Spleen (tissue), 11 donors: Measurements from ENCODE around the gene SHANK3. TPM values are rescaled to one million over a fixed set of nuclear protein-coding genes. Genes with fewer than 3 reads are reported as not detected.
A peak's percentile ranks its signal among the peaks of the same experiment; 100 is the strongest.

Experiments used
- DNase-seq: peaks from one replicate; pipeline ENCODE4 v3.0.0-alpha.2; 2020
- H3K27ac ChIP-seq, 8 donors: fragments of 200-600 bp; sonication (generic) in 7 of 8; 1 replicate in 4 of 8; 2 replicates in 4 of 8; pipeline versions ENCODE4 v1.5.0 to v1.8.0; 2016 to 2021; ENCODE audit warnings: inconsistent platforms in 4 of 8, mild to moderate bottlenecking in 4 of 8, moderate library complexity in 1 of 8
- H3K27me3 ChIP-seq, 7 donors: fragments of 200-600 bp; sonication (generic) in 6 of 7; replicated peaks in 1 of 7; 1 replicate in 4 of 7; 2 replicates in 3 of 7; pipeline versions ENCODE4 v1.5.0 to v1.8.0; 2016 to 2021; ENCODE audit warnings: inconsistent platforms in 3 of 7, mild to moderate bottlenecking in 1 of 7
- H3K36me3 ChIP-seq, 6 donors: fragments of 200-600 bp; sonication (generic) in 5 of 6; 1 replicate in 4 of 6; 2 replicates in 2 of 6; pipeline versions ENCODE4 v1.5.0 to v1.8.0; 2016 to 2021; ENCODE audit warnings: inconsistent platforms in 2 of 6
- H3K4me1 ChIP-seq, 6 donors: fragments of 200-600 bp; sonication (generic) in 5 of 6; 1 replicate in 3 of 6; 2 replicates in 3 of 6; pipeline versions ENCODE4 v1.5.0 to v1.8.0; 2016 to 2021; ENCODE audit warnings: inconsistent platforms in 3 of 6
- H3K4me3 ChIP-seq, 8 donors: fragments of 200-600 bp; sonication (generic) in 7 of 8; 1 replicate in 4 of 8; 2 replicates in 4 of 8; pipeline versions ENCODE4 v1.5.0 to v1.8.0; 2016 to 2021; ENCODE audit warnings: inconsistent platforms in 4 of 8, mild to moderate bottlenecking in 4 of 8, moderate library complexity in 2 of 8
- H3K9me3 ChIP-seq, 8 donors: fragments of 200-600 bp; sonication (generic) in 7 of 8; 1 replicate in 4 of 8; 2 replicates in 4 of 8; pipeline versions ENCODE4 v1.5.0 to v1.8.0; 2016 to 2021; ENCODE audit warnings: inconsistent platforms in 4 of 8
- POLR2A ChIP-seq, 3 donors: fragments of 450-650 bp; IDR thresholded peaks; one replicate each; pipeline ENCODE4 v1.5.1; 2017; ENCODE audit warnings: antibody characterized with exemption in 3 of 3, mild to moderate bottlenecking in 1 of 3
- POLR2AphosphoS5 ChIP-seq, 3 donors: sonication (generic); formaldehyde crosslinking; IDR thresholded peaks; one replicate each; pipeline ENCODE4 v1.5.1; 2017; ENCODE audit warnings: antibody characterized with exemption in 3 of 3
- WGBS, 5 donors: extraction: QIAGEN DNeasy Blood & Tissue Kit in 3 of 5; methylation state at CpG; one replicate each; pipeline versions ENCODE4 v1.1.5 to v1.1.7; 2013 to 2018; 5-methylcytosine and 5-hydroxymethylcytosine counted together
- intact Hi-C: fragments of 100-400 bp; cut with DNase I; formaldehyde crosslinking; loops from one replicate; pipeline ENCODE4 v1.15.0; 2023; ENCODE audit warnings: low total_unique reads
- polyA plus RNA-seq, 3 donors: library from polyadenylated mRNA; stranded (reverse); fragments of 200-250 nt; gene quantifications; one replicate each; pipeline ENCODE4 v1.2.1, GENCODE V29; 2013
- small RNA-seq, 4 donors: library from RNA; depleted of rRNA; stranded (forward); fragments of <200 nt; gene quantifications; one replicate each; pipeline ENCODE3, GENCODE V24; 2016
- total RNA-seq, 7 donors: library from RNA; depleted of rRNA in 3 of 7; stranded (reverse); fragments of >200 nt in 3 of 7; fragmentation: NEBNext Ultra II Directional in 4 of 7; extraction: Animal tissue kit (Norgen Biotek cat#: 25700) in 4 of 7; gene quantifications; one replicate each; pipeline versions ENCODE4 v1.1.0 to v1.2.1, GENCODE V29; 2016 to 2021
- TF ChIP-seq, protein P1 (sequence below), 11 experiments: fragments of 200-600 bp in 7 of 11; fragments of 450-650 bp in 4 of 11; sonication (generic) in 4 of 11; IDR thresholded peaks in 8 of 11; conservative IDR thresholded peaks in 3 of 11; 1 replicate in 7 of 11; 2 replicates in 4 of 11; pipeline versions ENCODE4 v1.4.0 to v1.8.0; 2016 to 2021; ENCODE audit warnings: antibody characterized with exemption in 11 of 11, inconsistent platforms in 4 of 11, mild to moderate bottlenecking in 1 of 11
- donor health status: healthy with polysubstance abuse.
- donor health status: DM: no; HTN: no; CAD: no; lungs with moderate emphysema.
- donor health status: DM: no; HTN: no; CAD: no.
- donor health status: Bipolar disorder and iron deficiency.
- donor health status: healthy.
- donor health status: DM: no; HTN: no; CAD: no.
- donor health status: DM: yes; HTN: yes; CAD: no.

Gene SHANK3
- total and polyA plus RNA-seq, 10 donors, result 9.9 to 264 (median 86.3) TPM

DNA sequence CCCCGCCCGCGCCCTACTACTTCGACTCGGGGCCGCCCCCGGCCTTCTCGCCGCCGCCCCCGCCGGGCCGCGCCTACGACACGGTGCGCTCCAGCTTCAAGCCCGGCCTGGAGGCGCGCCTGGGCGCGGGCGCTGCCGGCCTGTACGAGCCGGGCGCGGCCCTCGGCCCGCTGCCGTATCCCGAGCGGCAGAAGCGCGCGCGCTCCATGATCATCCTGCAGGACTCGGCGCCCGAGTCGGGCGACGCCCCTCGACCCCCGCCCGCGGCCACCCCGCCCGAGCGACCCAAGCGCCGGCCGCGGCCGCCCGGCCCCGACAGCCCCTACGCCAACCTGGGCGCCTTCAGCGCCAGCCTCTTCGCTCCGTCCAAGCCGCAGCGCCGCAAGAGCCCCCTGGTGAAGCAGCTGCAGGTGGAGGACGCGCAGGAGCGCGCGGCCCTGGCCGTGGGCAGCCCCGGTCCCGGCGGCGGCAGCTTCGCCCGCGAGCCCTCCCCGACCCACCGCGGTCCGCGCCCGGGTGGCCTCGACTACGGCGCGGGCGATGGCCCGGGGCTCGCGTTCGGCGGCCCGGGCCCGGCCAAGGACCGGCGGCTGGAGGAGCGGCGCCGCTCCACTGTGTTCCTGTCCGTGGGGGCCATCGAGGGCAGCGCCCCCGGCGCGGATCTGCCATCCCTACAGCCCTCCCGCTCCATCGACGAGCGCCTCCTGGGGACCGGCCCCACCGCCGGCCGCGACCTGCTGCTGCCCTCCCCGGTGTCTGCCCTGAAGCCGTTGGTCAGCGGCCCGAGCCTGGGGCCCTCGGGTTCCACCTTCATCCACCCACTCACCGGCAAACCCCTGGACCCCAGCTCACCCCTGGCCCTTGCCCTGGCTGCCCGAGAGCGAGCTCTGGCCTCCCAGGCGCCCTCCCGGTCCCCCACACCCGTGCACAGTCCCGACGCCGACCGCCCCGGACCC, 48.0 kb downstream of the SHANK3 start:
- peaks cover 0 to 67% (median 0%) of the 10 kb centered on the region in 6 donors for H3K36me3 ChIP-seq
- 48 to 91% (median 77%) methylated on average over 77 to 132 of the region's 132 CpGs for WGBS, 5 donors
- H3K9me3 ChIP-seq, result no peaks in the 10 kb centered on the region
- peaks cover 0 to 10% (median 0%) of the 10 kb centered on the region in 7 donors for H3K27me3 ChIP-seq
- no peak for DNase-seq
- intact Hi-C loops, result no loop called here
- H3K27ac ChIP-seq, result peak overlapping the region in 5 of 8 donors; percentile 23 to 48 (median 43)
- H3K4me3 ChIP-seq, result peak overlapping the region in 1 of 8 donors; percentile 21
- peaks cover 0 to 86% (median 41%) of the 10 kb centered on the region in 6 donors for H3K4me1 ChIP-seq
- TF ChIP-seq POLR2AphosphoS5 (IDR thresholded peaks at IDR 0.05), result peak in 2 of 3 donors; percentile 25 to 60
- TF ChIP-seq POLR2A (IDR thresholded peaks at IDR 0.05), result no peak

DNA sequence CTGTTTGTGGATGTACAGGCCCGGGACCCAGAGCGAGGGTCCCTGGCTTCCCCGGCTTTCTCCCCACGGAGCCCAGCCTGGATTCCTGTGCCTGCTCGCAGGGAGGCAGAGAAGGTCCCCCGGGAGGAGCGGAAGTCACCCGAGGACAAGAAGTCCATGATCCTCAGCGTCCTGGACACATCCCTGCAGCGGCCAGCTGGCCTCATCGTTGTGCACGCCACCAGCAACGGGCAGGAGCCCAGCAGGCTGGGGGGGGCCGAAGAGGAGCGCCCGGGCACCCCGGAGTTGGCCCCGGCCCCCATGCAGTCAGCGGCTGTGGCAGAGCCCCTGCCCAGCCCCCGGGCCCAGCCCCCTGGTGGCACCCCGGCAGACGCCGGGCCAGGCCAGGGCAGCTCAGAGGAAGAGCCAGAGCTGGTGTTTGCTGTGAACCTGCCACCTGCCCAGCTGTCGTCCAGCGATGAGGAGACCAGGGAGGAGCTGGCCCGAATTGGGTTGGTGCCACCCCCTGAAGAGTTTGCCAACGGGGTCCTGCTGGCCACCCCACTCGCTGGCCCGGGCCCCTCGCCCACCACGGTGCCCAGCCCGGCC, 48.7 kb downstream of the SHANK3 start:
- no peak for DNase-seq
- WGBS, 5 donors, result 79 to 85% (median 81%) methylated on average over 18 to 32 of the region's 32 CpGs

DNA sequence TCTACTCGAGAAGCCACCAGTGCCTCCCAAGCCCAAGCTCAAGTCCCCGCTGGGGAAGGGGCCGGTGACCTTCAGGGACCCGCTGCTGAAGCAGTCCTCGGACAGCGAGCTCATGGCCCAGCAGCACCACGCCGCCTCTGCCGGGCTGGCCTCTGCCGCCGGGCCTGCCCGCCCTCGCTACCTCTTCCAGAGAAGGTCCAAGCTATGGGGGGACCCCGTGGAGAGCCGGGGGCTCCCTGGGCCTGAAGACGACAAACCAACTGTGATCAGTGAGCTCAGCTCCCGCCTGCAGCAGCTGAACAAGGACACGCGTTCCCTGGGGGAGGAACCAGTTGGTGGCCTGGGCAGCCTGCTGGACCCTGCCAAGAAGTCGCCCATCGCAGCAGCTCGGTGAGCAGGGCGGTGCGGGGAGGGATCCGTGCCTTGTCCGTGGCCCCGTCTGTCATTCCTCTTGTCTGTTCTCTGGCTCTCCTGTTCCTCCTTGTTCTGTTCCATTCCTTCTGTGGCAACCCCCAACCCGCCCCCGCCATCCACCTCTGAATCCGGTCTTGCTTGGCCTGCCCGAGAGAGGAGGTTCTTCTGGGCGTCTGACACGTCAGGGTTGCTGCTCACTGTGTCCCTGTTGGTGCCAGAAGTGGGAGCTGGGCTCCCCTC, 49.6 kb downstream of the SHANK3 start:
- intact Hi-C loops, result no loop called here
- DNase-seq, result no peak
- H3K27ac ChIP-seq, result peak overlapping the region in 5 of 8 donors; percentile 5 to 46 (median 42)
- H3K9me3 ChIP-seq, result no peaks in the 10 kb centered on the region
- peaks cover 0 to 94% (median 52%) of the 10 kb centered on the region in 6 donors for H3K4me1 ChIP-seq
- WGBS, 5 donors, result 80 to 90% (median 86%) methylated on average over 29 to 33 of the region's 33 CpGs
- no peak overlapping the region for H3K4me3 ChIP-seq
- peaks cover 0 to 70% (median 6%) of the 10 kb centered on the region in 6 donors for H3K36me3 ChIP-seq
- peaks cover 0 to 10% (median 0%) of the 10 kb centered on the region in 7 donors for H3K27me3 ChIP-seq
- TF ChIP-seq, protein P1, sequence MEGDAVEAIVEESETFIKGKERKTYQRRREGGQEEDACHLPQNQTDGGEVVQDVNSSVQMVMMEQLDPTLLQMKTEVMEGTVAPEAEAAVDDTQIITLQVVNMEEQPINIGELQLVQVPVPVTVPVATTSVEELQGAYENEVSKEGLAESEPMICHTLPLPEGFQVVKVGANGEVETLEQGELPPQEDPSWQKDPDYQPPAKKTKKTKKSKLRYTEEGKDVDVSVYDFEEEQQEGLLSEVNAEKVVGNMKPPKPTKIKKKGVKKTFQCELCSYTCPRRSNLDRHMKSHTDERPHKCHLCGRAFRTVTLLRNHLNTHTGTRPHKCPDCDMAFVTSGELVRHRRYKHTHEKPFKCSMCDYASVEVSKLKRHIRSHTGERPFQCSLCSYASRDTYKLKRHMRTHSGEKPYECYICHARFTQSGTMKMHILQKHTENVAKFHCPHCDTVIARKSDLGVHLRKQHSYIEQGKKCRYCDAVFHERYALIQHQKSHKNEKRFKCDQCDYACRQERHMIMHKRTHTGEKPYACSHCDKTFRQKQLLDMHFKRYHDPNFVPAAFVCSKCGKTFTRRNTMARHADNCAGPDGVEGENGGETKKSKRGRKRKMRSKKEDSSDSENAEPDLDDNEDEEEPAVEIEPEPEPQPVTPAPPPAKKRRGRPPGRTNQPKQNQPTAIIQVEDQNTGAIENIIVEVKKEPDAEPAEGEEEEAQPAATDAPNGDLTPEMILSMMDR (IDR thresholded peaks at IDR 0.05 in 8 of 11, conservative IDR thresholded peaks at IDR 0.05 in 3 of 11), result no peak
- peak in 2 of 3 donors; percentile 32 to 44 for TF ChIP-seq POLR2AphosphoS5 (IDR thresholded peaks at IDR 0.05)
- no peak for TF ChIP-seq POLR2A (IDR thresholded peaks at IDR 0.05)

More for the DNA sequence above, 48.7 kb downstream of the SHANK3 start:
- H3K4me1 ChIP-seq, result peaks cover 0 to 89% (median 45%) of the 10 kb centered on the region in 6 donors
- TF ChIP-seq POLR2A (IDR thresholded peaks at IDR 0.05) (no peak), POLR2AphosphoS5 (IDR thresholded peaks at IDR 0.05) (peak; percentile 33 to 60 (median 59))
- H3K27ac ChIP-seq, result peak overlapping the region in 5 of 8 donors; percentile 23 to 48 (median 43)
- H3K4me3 ChIP-seq, result no peak overlapping the region
- peaks cover 0 to 70% (median 3%) of the 10 kb centered on the region in 6 donors for H3K36me3 ChIP-seq
- intact Hi-C loops, result no loop called here
- peaks cover 0 to 10% (median 0%) of the 10 kb centered on the region in 7 donors for H3K27me3 ChIP-seq
- no peaks in the 10 kb centered on the region for H3K9me3 ChIP-seq

Small RNA genes lying within 50 kb of the gene (small RNA-seq; reads per million reads assigned to genes)
- 0 reads per million in 4 donors for gene RF00019
- 0 reads per million in 4 donors for gene RNU6-409P

Other genes with a start within 250 kb of the SHANK3 start
- gene SBF1, start 197.8 kb upstream of the SHANK3 start, total RNA-seq, result 10 to 100 TPM; 65.2 to 96.9 (median 78.9) TPM
- gene SBF1, start 197.8 kb upstream of the SHANK3 start, polyA plus RNA-seq, result 10 to 100 TPM; 35.7 to 63.3 (median 36.8) TPM
- gene ADM2, start 191.3 kb upstream of the SHANK3 start, total RNA-seq, result 1 to 10 TPM; 1.2 to 3.5 (median 2.6) TPM
- 1 to 10 TPM in 2 of 3 donors, under 1 TPM in 1; 0.74 to 2.1 (median 1.3) TPM for gene ADM2, start 191.3 kb upstream of the SHANK3 start, polyA plus RNA-seq
- gene MIOX, start 186.0 kb upstream of the SHANK3 start, total RNA-seq, result 1 to 10 TPM in 1 of 7 donors, not detected in 6; 2.2 TPM
- gene MIOX, start 186.0 kb upstream of the SHANK3 start, polyA plus RNA-seq, result under 1 TPM; 0.24 to 0.26 (median 0.26) TPM
- gene LMF2, start 165.1 kb upstream of the SHANK3 start, total RNA-seq, result 10 to 100 TPM; 62.5 to 81.1 (median 72.2) TPM
- gene LMF2, start 165.1 kb upstream of the SHANK3 start, polyA plus RNA-seq, result 10 to 100 TPM; 36.6 to 71.2 (median 45.0) TPM
- gene NCAPH2, start 164.6 kb upstream of the SHANK3 start, total RNA-seq, result 10 to 100 TPM; 33.9 to 48.0 (median 38.1) TPM
- 10 to 100 TPM; 31.4 to 43.1 (median 35.0) TPM for gene NCAPH2, start 164.6 kb upstream of the SHANK3 start, polyA plus RNA-seq
- 1 to 10 TPM in 6 of 7 donors, not detected in 1; 1.2 to 7.4 (median 5.0) TPM for gene SCO2, start 147.2 kb upstream of the SHANK3 start, total RNA-seq
- gene SCO2, start 147.2 kb upstream of the SHANK3 start, polyA plus RNA-seq, result 10 to 100 TPM in 2 of 3 donors, 1 to 10 TPM in 1; 4.4 to 12.7 (median 12.0) TPM
- gene TYMP, start 142.8 kb upstream of the SHANK3 start, total RNA-seq, result 100 to 1,000 TPM in 6 of 7 donors, 10 to 100 TPM in 1; 73.7 to 284 (median 152) TPM
- gene TYMP, start 142.8 kb upstream of the SHANK3 start, polyA plus RNA-seq, result 100 to 1,000 TPM in 1 of 3 donors, 10 to 100 TPM in 2; 88.3 to 166 (median 92.3) TPM
- gene KLHDC7B, start 126.9 kb upstream of the SHANK3 start, total RNA-seq, result 1 to 10 TPM; 2.6 to 5.0 (median 3.4) TPM
- gene KLHDC7B, start 126.9 kb upstream of the SHANK3 start, polyA plus RNA-seq, result 1 to 10 TPM; 2.6 to 3.8 (median 3.5) TPM
- gene SYCE3, start 109.9 kb upstream of the SHANK3 start, total RNA-seq, result 1 to 10 TPM in 1 of 7 donors, not detected in 6; 3.0 TPM
- gene SYCE3, start 109.9 kb upstream of the SHANK3 start, polyA plus RNA-seq, result under 1 TPM in 1 of 3 donors, not detected in 2; 0.50 TPM
- gene CPT1B, start 94.4 kb upstream of the SHANK3 start, total RNA-seq, result 10 to 100 TPM; 25.0 to 46.4 (median 31.5) TPM
- gene CPT1B, start 94.4 kb upstream of the SHANK3 start, polyA plus RNA-seq, result 10 to 100 TPM; 23.6 to 55.3 (median 37.0) TPM
- 100 to 1,000 TPM in 5 of 7 donors, 10 to 100 TPM in 2; 94.4 to 142 (median 111) TPM for gene CHKB, start 90.0 kb upstream of the SHANK3 start, total RNA-seq
- 100 to 1,000 TPM; 161 to 502 (median 339) TPM for gene CHKB, start 90.0 kb upstream of the SHANK3 start, polyA plus RNA-seq
- gene MAPK8IP2, start 72.0 kb upstream of the SHANK3 start, total RNA-seq, result 1 to 10 TPM in 3 of 7 donors, under 1 TPM in 4; 0.64 to 2.7 (median 0.79) TPM
- under 1 TPM; 0.22 to 0.99 (median 0.29) TPM for gene MAPK8IP2, start 72.0 kb upstream of the SHANK3 start, polyA plus RNA-seq
- 10 to 100 TPM; 51.0 to 80.2 (median 58.7) TPM for gene ARSA, start 44.7 kb upstream of the SHANK3 start, total RNA-seq
- gene ARSA, start 44.7 kb upstream of the SHANK3 start, polyA plus RNA-seq, result 100 to 1,000 TPM in 1 of 3 donors, 10 to 100 TPM in 2; 26.0 to 108 (median 86.7) TPM
- gene ACR, start 65.4 kb downstream of the SHANK3 start, total RNA-seq, result 10 to 100 TPM in 1 of 7 donors, 1 to 10 TPM in 5, under 1 TPM in 1; 0.88 to 12.5 (median 2.3) TPM
- gene ACR, start 65.4 kb downstream of the SHANK3 start, polyA plus RNA-seq, result 1 to 10 TPM in 1 of 3 donors, under 1 TPM in 2; 0.21 to 1.2 (median 0.67) TPM
- gene RABL2B, start 110.8 kb downstream of the SHANK3 start, total RNA-seq, result 10 to 100 TPM; 17.1 to 46.9 (median 20.7) TPM
- 10 to 100 TPM; 14.5 to 21.4 (median 14.9) TPM for gene RABL2B, start 110.8 kb downstream of the SHANK3 start, polyA plus RNA-seq